Measurements from ENCODE around the gene SLC35F3.

Gene SLC35F3

DNA sequence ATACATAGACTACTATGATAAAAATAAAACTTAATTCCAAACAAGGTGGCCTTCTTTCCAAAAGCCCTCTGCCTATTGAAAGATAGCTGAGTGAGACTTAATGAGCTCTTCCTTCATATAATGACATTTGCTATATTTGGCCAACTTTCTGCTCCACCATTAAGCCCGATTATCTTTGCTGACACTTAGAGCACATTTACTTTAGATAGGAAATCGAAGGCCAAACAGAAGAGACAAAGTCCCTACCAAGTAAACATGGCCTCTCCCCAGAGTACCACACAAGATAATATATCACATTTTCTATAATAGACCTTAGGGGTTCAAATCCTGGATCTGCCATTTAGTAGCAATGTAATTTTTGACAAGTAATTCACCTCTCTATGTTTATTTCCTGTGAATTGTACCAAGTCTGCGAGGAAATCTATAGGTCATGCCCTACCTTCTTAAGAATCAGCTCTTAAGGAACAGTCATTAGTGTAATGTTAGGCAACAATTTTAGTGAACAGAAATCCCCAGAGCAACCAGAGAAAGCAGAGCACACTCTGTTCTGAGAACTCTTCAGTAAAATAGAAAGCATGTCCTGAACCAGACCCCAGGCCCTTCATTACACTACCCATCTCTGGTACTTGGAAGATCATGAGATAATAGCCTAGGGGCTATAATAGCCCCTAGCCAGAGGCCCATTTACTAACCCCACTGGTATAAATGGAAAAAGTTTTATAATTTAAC, 451.5 kb downstream of the SLC35F3 start:
- no peak for DNase-seq (ENCODE audit: low read depth in 2 of 3, low spot score in 1 of 3)

DNA sequence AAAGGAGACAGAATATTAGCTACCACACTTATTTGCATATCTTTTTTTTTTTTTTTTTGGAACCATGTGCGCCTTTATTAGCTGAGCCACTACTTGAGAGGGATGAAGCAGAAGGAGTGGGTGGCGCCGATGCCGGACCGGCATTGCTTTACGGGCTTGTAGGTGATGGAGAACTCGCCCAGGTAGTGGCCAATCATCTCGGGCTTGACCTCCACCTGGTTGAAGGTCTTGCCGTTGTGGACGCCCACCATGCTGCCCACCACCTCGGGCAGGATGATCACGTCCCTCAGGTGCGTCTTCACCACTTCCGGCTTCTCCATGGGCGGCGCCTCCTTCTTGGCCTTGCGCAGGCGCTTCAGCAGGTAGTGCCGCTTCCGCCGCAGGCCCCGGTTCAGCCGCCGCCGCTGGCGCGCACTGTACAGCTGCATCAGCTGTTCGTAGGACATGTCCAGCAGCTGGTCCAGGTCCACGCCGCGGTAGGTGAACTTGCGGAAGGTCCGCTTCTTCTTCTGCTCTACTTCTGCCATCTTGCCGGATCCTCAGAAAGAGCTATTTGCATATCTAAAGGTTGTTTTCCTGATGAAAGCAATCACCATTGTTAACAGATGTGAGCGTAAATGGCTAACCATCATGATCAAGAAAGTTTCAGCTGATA, 452.3 kb downstream of the SLC35F3 start:
- peak; percentile 18 to 30 (median 19) for DNase-seq (ENCODE audit: low read depth in 2 of 3, low spot score in 1 of 3)

DNA sequence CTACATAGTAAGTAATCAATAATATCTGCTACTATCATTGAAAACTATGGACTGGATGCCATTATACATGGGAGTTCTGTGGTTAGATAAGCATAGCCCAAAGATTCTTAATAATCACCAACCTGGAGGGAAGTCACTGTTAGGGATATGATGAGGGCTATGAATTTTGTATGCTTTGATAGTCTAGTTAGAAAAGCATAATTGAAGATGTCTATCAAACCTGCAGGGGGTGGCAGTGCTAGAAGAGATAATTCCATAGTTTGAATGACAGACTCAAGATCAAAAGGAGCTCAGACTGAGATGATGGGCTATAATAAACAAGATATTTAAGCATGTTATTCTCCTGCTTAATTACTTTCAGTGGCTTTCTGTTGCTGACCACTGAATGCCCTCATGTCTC, 453.4 kb downstream of the SLC35F3 start:
- DNase-seq (ENCODE audit: low read depth in 2 of 3, low spot score in 1 of 3): no peak

DNA sequence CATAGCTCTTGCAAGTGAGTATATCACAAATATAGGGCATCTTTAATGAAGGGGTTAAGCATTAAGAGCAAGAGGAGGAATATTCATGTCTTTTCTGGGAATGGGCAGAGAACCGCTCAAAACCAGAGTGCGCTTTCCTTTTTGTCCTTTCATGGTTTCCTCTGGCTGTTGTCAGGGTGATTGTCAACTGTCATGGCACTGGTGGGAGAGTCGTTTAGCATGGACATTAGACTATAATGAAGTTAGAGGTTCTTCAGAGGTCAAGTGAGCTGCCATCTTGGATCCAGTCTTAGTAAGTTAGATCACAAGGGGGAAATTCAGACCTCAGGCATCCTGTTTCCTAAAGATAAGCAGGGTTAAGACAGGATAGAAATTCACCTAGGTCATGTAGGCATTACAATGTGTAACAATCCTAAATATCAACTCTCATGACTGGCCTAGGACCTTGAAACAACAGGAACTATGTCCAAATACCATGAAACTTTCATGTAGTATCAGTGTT, 456.7 kb downstream of the SLC35F3 start:
- no peak for DNase-seq (ENCODE audit: low read depth in 2 of 3, low spot score in 1 of 3)

DNA sequence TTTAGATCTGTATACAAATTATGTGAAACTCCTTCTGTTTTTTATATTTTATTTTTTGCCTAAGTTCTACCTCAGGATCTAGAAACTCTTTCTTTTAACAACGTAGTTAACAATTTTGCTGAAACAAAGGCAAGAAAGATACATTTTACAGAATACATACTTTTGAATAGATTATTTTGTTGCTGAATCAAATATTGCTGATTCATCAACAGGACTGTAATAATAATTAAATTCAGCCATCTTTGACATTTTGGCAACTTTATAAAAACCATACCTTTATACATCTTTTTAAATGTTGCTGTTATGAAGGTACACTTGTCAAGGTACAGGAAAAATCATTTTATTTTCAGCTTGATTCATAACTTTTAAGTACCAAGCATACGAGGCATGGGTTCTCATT, 458.1 kb downstream of the SLC35F3 start:
- DNase-seq (ENCODE audit: low read depth in 2 of 3, low spot score in 1 of 3): no peak

DNA sequence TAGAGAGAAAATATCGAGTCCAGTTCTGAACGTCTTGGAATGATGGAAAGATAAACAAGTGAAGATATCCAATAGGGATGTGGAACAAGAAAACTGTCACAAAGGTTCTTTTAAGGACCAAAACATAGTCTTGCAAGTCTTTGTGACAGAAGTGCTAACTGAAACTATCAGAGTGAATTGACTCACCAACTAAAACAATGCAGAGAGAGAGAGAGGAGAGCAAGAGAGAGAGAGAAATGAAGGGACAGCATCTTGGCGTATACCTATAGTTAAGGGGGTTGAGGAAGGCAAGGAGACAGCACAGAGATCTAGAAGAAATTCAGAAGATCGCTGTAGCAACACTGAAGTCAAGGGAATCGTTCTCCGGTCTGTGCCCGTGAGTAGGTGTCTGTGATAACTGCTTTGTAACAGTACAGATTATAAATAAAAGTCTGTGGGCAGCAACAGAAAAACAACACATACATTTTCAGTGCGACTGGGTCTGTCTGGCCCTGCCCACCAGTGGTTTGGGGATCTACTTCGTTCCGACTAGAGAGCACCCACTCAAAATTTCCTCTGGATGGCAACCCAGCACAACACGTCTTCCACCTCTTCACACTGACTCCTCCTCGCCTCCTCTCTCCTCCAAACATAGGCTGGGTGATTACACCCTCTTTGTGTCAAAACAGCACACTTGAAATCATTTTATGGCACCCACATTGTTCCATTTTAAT, 464.0 kb downstream of the SLC35F3 start:
- peak in 1 of 3 donors; percentile 19 for DNase-seq (ENCODE audit: low read depth in 2 of 3, low spot score in 1 of 3)

DNA sequence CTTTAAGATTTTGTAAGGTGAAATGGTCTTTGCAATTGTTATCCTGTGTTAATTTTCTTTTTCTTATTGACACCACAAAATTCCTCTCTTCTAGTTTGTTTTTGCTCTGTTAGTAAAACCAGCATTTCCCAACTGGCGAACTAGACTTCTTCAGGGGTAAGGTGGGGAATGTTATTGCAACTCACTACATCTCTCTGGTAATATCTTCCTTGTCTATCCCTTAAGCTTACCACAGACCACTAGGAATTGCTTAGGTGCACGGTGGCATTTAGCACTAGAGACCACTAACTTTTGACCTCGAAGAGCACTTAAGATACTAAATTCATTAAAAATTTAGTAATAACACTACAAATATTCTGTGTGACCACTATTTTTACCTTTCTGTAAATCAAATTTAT, 464.6 kb downstream of the SLC35F3 start:
- DNase-seq (ENCODE audit: low read depth in 2 of 3, low spot score in 1 of 3): no peak

DNA sequence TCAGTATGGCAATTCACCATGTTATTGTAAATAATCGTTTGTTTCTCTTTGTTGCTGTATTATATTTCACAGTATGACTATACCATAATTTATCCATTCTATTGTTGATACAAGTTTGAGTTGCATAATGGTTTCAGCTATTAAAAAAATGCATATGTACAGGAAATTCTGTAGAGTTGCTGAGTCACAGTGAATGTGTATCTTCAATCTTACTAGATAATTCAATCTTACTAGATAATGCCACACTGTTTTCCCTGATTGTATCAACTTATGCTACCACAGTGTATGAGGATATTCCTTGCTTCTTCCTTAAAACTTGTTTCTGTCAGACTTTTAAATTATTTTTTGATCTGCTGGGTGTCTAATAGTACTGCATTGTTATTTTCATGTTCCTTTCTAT, 465.3 kb downstream of the SLC35F3 start:
- no peak for DNase-seq (ENCODE audit: low read depth in 2 of 3, low spot score in 1 of 3)

DNA sequence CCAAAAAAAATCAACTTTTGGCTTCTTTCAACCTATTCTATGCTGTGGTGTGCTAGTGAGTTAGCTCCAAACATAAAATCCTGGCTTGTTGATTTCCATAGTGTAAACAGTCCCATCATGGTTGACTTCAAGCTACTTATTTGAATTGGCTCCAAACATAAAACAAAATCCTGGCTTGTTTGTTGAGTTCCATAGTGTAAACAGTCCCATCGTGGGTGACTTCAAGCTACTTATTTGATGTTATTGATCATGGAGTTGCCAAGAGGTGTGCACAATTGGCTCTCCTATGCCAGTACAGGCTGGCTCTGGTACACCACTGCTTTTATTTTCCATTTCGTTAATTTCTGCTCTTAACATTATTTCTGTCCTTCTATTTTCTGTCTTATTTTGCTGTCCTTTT, 466.9 kb downstream of the SLC35F3 start:
- DNase-seq (ENCODE audit: low read depth in 2 of 3, low spot score in 1 of 3): no peak

DNA sequence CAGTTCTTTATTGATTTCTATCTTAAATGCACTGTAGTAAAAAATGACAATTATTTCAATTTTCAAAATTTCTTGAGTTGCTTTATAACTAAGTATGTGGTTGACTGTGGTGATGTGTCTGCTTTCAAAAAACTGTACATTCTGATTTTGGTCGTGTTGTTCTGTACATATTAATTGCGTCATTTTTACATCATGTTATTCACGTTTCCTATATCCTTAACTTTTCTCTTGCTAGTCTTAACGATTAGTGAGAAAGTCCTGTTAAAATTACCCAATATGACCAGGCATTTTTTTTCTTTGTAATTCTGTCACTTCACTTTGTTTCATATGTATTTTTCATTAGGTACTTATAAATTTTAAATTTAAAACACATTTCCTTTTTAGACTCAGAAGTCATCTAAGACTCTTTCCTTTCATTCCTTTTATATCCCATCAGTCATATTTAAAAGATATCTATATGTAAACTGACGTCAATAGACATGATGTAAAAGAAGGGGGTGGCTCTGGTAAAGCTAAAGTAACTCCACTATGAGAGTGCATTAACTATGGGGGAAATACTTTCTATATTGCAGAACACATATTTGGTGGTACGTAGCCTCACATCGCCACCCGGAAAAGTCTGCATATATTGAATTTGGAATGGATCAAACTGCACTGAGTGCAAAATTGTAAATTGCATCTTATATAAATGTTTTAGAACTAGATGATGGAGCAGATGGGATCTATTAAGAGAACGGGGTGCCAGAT, 467.7 kb downstream of the SLC35F3 start:
- no peak for DNase-seq (ENCODE audit: low read depth in 2 of 3, low spot score in 1 of 3)

DNA sequence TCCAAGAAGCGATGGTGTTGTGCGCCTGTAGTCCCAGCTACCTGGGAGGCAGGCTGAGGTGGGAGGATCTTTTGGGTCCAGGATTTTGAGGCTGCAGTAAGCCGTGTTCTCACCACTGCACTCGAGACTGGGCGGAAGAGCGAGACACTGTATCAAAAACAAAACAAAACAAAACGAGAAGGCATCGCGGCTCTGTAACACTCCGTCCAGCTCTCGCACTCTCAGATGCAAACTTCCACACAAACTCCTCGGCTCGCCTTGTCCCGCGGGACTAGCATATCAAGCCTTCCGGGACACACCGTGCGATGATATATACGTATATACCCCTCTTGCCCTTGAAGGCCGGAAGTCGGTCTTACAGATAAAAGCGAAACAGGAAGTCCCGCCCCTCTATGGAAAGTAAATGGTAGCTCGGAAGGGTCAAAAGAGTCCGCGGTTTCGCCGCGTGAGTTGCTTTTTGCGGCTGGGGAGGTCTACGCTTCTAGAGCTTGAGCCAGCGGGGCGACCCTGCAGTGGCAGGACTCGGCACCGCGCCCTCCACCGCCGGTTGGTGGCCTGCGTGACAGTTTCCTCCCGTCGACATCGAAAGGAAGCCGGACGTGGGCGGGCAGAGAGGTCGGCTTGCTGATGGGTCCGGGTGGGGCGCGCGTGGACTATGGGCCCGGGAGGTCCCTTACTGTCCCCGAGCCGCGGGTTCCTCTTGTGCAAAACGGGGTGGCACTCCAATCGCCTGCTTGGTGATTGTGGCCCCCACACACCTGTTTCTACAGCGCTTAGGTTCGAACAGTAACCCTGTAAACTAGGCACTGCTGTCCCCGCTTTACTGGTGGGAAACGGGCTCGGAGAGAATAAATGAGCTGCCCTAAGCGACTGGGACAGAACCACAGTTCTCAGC, 468.8 kb downstream of the SLC35F3 start, which contains the start of gene COA6:
Gene COA6 (plus strand): TSS at position 393 of the 895 bp plus-strand sequence. CDS start 11 bp downstream, at position 404.
- DNase-seq (ENCODE audit: low read depth in 2 of 3, low spot score in 1 of 3): peak; percentile 86 to 87 (median 87)

DNA sequence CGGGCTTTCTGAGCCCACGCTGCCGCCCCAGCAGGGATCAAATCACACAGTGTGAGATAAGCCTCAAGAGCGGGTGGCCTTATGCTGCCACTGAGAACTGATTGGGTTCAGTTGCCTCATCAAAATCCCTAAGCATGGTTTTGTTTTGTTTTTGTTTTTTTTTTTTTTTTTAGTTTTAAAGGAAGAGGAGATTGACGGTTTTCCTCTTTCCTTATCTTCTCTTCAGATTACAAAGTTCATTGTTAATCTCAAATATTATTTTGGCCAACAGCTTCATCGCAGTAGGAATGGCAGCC, 469.4 kb downstream of the SLC35F3 start:
- no peak for DNase-seq (ENCODE audit: low read depth in 2 of 3, low spot score in 1 of 3)

All from stimulated activated CD4-positive, alpha-beta T cell treated with anti-CD3 and anti-CD28 coated beads, Interleukin-12 subunit alpha, Interleukin-12 subunit beta, amount 100 ng/mL, for 48 hours (primary cell).